ENCODE results near the gene RGS11.

- TF ChIP-seq REST (IDR thresholded peaks at IDR 0.05), result no peak
- no peak for TF ChIP-seq EGR1 (IDR thresholded peaks at IDR 0.05; ENCODE audit: low read depth in 2 of 2)
These were observed 35.8 kb downstream of the RGS11 start for GRCh38 chr16:239948-240277.

Data from liver (tissue), 2 donors.